Measurements from ENCODE around the gene VAMP1.
A peak's percentile ranks its signal among the peaks of the same experiment; 100 is the strongest.
"Not testable (repeated sequence)": the region's sequence is repeated elsewhere in the genome, so short reads cannot be mapped to it uniquely, and the experiment has no call there.

The VAMP1 gene, protein sequence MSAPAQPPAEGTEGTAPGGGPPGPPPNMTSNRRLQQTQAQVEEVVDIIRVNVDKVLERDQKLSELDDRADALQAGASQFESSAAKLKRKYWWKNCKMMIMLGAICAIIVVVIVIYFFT

GRCh38 chr12:6470375-6471163 is at the start of gene VAMP1:
VAMP1 (minus strand) TSS chr12:6470677; CDS start chr12:6470531, 146 bp downstream.
- DNase-seq (ENCODE audit: low read depth): peak; percentile 89

DNA sequence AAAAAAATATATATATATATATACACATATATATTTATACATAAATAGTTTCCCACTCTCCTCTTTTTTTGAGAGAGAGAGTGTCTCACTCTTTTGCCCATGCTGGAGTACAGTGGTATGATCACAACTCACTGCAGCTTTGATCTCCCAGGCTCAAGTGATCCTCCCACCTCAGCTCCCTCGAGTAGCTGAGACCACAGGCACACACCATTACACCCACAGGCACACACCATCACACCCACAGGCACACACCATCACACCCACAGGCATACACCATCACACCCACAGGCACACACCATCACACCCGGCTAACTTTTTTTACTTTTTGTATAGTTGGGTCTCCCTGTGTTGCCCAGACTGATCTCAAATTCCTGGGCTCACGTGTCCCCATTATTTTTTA is 49.7 kb upstream of the VAMP1 start:
- DNase-seq (ENCODE audit: low read depth): no peak

More at GRCh38 chr12:6470375-6471163, at the start of gene VAMP1:
- peak within 1 kb of the TSS; percentile 74 for H3K4me3 ChIP-seq (ENCODE audit: low read depth, low read length)

GRCh38 chr12:6508087-6508486 is 37.6 kb upstream of the VAMP1 start:
- DNase-seq (ENCODE audit: low read depth): no peak
- no peak overlapping the region for H3K4me3 ChIP-seq (ENCODE audit: low read depth, low read length)

More for the DNA sequence above, 49.7 kb upstream of the VAMP1 start:
- H3K4me3 ChIP-seq (ENCODE audit: low read depth, low read length): no peak overlapping the region

DNA sequence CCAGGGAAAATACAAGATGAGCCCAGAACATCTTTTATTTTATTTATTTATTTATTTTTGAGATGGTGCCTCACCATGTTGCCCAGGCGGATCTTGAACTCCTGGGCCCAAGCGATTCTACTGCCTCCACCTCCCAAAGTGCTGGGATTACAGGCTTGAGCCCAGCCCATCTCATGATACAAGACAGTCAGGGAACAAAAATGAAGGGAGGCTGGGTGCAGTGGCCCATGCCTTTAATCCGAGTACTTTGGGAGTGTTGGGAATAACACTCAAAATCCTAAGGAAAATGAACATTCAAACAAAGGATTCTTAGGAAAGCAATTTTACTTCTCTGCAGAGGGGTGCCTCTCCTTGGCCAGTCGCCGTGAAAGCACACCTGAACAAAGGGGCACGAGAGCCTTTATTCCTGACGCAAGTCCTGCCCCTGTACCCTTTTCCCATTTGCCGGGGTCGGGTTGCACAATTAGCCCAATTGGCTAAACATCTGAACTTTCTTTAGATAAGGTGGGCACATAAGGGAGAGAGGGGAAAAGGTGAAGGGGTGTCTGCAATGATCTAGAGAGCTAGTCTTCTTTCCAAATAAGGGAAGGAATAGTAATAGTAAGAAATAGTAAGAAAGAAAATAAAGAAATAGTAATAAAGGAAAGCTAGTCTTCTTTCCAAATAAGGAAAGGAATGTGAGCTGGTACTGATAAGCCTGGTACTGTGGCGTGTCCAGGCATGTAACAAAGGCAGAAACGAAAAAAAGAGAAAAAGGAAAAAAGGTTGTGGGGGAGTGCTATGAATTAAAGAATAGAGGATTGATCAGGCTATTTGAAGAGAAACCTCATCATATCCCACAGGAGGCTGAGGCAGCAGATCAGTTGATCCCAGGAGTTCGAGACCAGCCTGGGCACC is 36.9 kb upstream of the VAMP1 start:
- DNase-seq (ENCODE audit: low read depth): no peak
- H3K4me3 ChIP-seq (ENCODE audit: low read depth, low read length): no peak overlapping the region

DNA sequence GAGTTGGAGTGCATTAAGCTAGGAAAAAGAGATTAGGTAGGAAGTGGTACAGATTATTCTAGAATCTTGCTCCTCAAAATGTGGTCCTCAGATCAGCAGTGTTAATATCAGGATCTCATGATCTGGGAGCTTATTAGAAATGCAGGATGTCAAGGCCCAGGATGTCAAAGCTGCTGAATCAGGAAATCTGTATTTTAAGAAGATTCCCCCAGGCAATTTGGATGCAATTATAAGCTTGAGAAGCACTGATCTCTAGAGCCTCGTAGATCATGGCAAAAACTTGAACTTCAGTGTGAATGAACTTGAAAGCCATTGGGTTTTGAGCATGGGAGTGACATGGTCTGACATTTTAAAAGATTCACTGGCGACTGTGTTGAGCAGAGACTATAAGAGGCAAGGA is 30.0 kb upstream of the VAMP1 start:
- no peak for DNase-seq (ENCODE audit: low read depth)

DNA sequence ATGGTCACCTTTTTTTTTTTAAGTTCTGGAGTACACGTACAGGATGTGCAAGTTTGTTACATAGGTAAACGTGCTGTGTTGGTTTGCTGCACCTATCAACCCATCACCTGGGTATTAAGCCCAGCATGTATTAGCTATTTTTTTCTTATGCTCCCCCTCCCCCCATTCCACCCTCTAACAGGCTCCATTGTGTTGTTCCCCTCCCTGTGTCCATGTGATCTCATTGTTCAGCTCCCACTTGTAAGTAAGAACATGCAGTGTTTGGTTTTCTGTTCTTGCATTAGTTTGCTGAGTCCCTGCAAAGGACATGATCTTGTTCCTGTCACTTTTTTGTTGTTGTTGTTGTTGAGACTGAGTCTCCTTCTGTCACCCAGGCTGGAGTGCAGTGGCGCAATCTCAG is 26.8 kb upstream of the VAMP1 start:
- H3K4me3 ChIP-seq (ENCODE audit: low read depth, low read length); DNase-seq (ENCODE audit: low read depth): not testable (repeated sequence)

More for the DNA sequence above, 30.0 kb upstream of the VAMP1 start:
- H3K4me3 ChIP-seq (ENCODE audit: low read depth, low read length): no peak overlapping the region

- no peak for DNase-seq (ENCODE audit: low read depth)
- peak overlapping the region; percentile 95 for H3K4me3 ChIP-seq (ENCODE audit: low read depth, low read length)
Observed at GRCh38 chr12:6494968-6495367, 24.5 kb upstream of the VAMP1 start.

DNA sequence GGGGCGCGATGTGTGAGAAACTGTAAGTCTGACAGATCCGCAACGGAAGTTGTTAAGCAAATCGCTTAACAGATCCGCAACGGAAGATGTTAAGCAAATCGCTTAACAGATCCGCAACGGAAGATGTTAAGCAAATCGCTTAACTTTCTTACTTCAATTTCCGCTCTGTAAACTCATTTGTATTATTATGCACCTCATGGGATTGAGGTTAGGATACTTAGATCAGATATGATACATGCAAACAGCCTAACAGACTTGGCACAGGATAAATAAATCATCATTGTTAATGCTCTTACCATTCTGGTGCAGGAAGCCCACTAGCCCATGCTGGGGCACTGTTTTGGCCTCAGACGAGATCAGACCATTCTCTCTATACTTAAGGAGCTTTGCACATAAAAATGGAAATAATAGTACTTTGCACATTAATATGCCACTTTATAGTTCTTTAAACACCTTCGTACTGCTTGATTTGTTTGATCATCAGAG is 23.8 kb upstream of the VAMP1 start:
- H3K4me3 ChIP-seq (ENCODE audit: low read depth, low read length): peak overlapping the region; percentile 95
- DNase-seq (ENCODE audit: low read depth): no peak

- peak within 1 kb of the TSS; percentile 95 for H3K4me3 ChIP-seq (ENCODE audit: low read depth, low read length)
- peak; percentile 75 for DNase-seq (ENCODE audit: low read depth)
Observed at GRCh38 chr12:6493497-6494257, 23.2 kb upstream of the VAMP1 start, which contains the start of gene NCAPD2. NCAPD2 (plus strand) TSS chr12:6494102; CDS start chr12:6495099, 997 bp downstream.

GRCh38 chr12:6492838-6493496 is 22.5 kb upstream of the VAMP1 start, which contains the start of gene MRPL51:
MRPL51 (minus strand) TSS chr12:6493262; CDS start chr12:6493136, 126 bp downstream.
- H3K4me3 ChIP-seq (ENCODE audit: low read depth, low read length): peak within 1 kb of the TSS; percentile 95
- DNase-seq (ENCODE audit: low read depth): peak; percentile 73

- H3K4me3 ChIP-seq (ENCODE audit: low read depth, low read length); DNase-seq (ENCODE audit: low read depth): not testable (repeated sequence)
Observed at GRCh38 chr12:6490673-6491072, 20.2 kb upstream of the VAMP1 start.

GRCh38 chr12:6489449-6489848 is 19.0 kb upstream of the VAMP1 start:
- no peak overlapping the region for H3K4me3 ChIP-seq (ENCODE audit: low read depth, low read length)
- no peak for DNase-seq (ENCODE audit: low read depth)

- DNase-seq (ENCODE audit: low read depth): no peak
- H3K4me3 ChIP-seq (ENCODE audit: low read depth, low read length): no peak overlapping the region
Observed at GRCh38 chr12:6488240-6488639, 17.8 kb upstream of the VAMP1 start.

DNA sequence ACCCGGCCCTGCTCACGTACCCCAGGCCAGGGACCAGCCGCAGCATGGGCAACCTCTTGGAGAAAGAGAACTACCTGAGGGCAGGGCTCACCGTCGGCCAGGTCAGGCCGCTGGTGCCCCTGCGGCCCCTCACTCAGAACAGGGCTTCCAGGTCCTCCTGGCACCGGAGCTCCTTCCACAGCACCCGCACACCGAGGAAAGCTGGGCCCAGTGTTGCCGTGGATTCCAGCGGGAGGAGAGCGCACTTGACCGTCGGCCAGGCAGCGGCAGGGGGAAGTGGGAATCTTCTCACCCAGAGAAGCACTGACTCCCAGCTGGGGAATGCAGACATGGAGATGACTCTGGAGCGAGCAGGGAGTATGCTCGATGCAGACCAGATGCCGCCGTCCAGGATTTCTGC is 7.9 kb upstream of the VAMP1 start:
- DNase-seq (ENCODE audit: low read depth): no peak
- H3K4me3 ChIP-seq (ENCODE audit: low read depth, low read length): no peak overlapping the region

DNA sequence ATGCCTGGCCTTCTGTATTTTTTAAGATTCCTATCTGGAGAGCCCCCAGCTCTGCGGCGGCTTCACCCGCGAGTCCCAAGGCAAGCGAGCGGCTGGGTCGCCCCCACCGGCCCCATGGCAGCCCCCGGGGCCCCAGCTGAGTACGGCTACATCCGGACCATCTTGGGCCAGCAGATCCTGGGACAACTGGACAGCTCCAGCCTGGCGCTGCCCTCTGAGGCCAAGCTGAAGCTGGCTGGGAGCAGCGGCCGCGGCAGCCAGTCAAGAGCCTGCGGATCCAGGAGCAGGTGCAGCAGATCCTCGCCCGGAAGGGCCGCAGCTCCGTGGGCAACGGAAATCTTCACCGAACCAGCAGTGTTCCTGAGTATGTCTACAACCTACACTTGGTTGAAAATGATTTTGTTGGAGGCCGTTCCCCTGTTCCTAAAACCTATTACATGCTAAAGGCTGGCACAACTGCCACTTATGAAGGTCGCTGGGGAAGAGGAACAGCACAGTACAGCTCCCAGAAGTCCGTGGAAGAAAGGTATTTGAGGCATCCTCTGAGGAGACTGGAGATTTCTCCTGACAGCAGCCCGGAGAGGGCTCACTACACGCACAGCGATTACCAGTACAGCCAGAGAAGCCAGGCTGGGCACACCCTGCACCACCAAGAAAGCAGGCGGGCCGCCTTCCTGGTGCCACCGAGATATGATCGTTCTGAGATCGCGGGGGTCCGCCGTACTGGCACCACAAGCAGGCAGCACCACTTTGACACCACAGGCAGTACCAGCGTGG is 7.3 kb upstream of the VAMP1 start:
- not testable (repeated sequence) for DNase-seq (ENCODE audit: low read depth); H3K4me3 ChIP-seq (ENCODE audit: low read depth, low read length)

DNA sequence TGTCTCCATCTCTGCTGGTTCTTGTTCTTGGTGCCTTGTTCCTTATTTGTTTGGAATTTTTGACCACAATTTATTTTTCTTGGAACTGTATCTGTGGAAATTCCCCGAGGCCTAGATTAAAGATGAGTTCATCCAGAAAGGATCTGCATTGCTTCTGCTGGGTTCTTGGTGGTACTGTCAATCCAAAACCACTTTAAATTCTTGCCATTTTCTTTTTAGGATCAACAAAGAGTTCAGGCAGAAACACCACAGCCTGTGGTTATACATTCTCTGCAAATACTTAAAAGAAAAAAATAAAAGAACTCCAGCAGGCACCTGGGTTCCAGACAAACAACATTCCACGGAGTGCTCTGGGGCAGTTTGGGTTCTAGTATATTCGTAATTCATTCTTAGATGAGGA is 6.0 kb upstream of the VAMP1 start:
- no peak for DNase-seq (ENCODE audit: low read depth)
- H3K4me3 ChIP-seq (ENCODE audit: low read depth, low read length): no peak overlapping the region

- H3K4me3 ChIP-seq (ENCODE audit: low read depth, low read length); DNase-seq (ENCODE audit: low read depth): not testable (repeated sequence)
Observed at GRCh38 chr12:6475233-6475975, 4.9 kb upstream of the VAMP1 start.

Data from skeletal muscle cell (primary cell).